HAP-1 (cell line): Measurements from ENCODE around the gene SLC6A18.
A peak's percentile ranks its signal among the peaks of the same experiment; 100 is the strongest.

ENCODE experiments used
- DNase-seq, 2 experiments: peaks; one replicate each; pipeline ENCODE4 v3.0.0-alpha.2; 2016 to 2020; ENCODE audit warnings: low spot score in 2 of 2
- H3K27me3 ChIP-seq: fragments of 250-450 bp; sonication (Bioruptor Pico); 2 replicates; pipeline ENCODE4 v1.5.1; 2020; ENCODE audit warnings: low read depth, mild to moderate bottlenecking, moderate library complexity
- H3K36me3 ChIP-seq: fragments of 250-450 bp; sonication (Bioruptor Pico); replicated peaks from 2 replicates; pipeline ENCODE4 v1.5.1; 2020; ENCODE audit warnings: mild to moderate bottlenecking
- H3K4me1 ChIP-seq: fragments of 250-450 bp; sonication (Bioruptor Pico); 2 replicates; pipeline ENCODE4 v1.5.1; 2020; ENCODE audit warnings: mild to moderate bottlenecking
- H3K4me3 ChIP-seq: fragments of 250-450 bp; sonication (Bioruptor Pico); 2 replicates; pipeline ENCODE4 v1.5.1; 2020; ENCODE audit warnings: mild to moderate bottlenecking, moderate library complexity
- H3K9me3 ChIP-seq: fragments of 250-450 bp; sonication (Bioruptor Pico); 2 replicates; pipeline ENCODE4 v1.5.1; 2020; ENCODE audit warnings: mild to moderate bottlenecking, moderate library complexity
- in situ Hi-C: fragments of 300-500 bp; cut with MboI; formaldehyde crosslinking; loops from 3 replicates; pipeline ENCODE4 v1.14.3; 2020; ENCODE audit warnings: low sequenced_read_pairs, inconsistent platforms, mixed read lengths

The SLC6A18 gene

DNA sequence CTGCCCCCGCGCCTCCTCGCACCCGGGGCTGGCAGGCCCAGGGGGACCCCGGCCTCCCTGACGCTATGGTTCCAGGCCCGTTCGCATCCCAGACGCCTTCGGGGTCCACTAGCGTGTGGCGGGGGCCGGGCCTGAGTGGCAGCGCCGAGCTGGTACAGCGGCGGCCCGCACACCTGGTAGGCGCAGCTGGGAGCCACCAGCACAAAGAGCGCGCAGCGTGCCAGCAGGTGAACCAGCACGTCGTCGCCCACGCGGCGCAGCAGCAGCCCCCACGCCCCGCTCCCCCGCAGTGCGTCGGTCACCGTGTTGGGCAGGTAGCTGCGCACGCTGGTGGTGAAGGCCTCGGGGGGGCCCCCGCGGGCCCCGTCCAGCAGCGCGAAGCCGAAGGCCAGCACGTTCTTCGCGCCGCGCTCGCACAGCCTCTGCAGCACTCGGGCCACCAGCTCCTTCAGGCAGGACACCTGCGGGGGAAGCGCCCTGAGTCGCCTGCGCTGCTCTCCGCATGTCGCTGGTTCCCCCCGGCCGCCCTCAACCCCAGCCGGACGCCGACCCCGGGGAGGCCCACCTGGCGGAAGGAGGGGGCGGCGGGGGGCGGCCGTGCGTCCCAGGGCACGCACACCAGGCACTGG lies 69.1 kb downstream of the SLC6A18 start:
- Histone ChIP-seq H3K4me3 (peak overlapping the region; percentile 32), H3K9me3 (no peaks in the 10 kb centered on the region), H3K27me3 (no peaks in the 10 kb centered on the region), H3K4me1 (peaks cover 5% of the 10 kb centered on the region), H3K36me3 (peaks cover 5% of the 10 kb centered on the region; the same call in 1 of the 2 replicates)
- peak in 1 of 2 experiments; percentile 37 for DNase-seq
- in situ Hi-C loops, result no loop called here

GRCh38 chr5:1294835-1295649 lies 69.9 kb downstream of the SLC6A18 start, which contains the start of gene TERT:
Gene TERT, minus strand, starts transcription at chr5:1295068. Its CDS starts 79 bp downstream, at chr5:1294989.
- peaks cover 5% of the 10 kb centered on the region; the same call in 1 of the 2 replicates for H3K36me3 ChIP-seq
- no peaks in the 10 kb centered on the region for H3K9me3 ChIP-seq
- peaks cover 5% of the 10 kb centered on the region for H3K4me1 ChIP-seq
- DNase-seq, result peak; percentile 49 to 92
- H3K27me3 ChIP-seq, result no peaks in the 10 kb centered on the region
- in situ Hi-C loops, result no loop called here
- peak within 1 kb of the TSS; percentile 32 for H3K4me3 ChIP-seq

- peaks cover 5% of the 10 kb centered on the region for H3K4me1 ChIP-seq
These were observed 70.5 kb downstream of the SLC6A18 start for GRCh38 chr5:1295650-1296037.

More at GRCh38 chr5:1295650-1296037, 70.5 kb downstream of the SLC6A18 start:
- Histone ChIP-seq H3K4me3 (no peak overlapping the region), H3K36me3 (peaks cover 5% of the 10 kb centered on the region; the same call in 1 of the 2 replicates), H3K9me3 (no peaks in the 10 kb centered on the region), H3K27me3 (no peaks in the 10 kb centered on the region)
- in situ Hi-C loops, result no loop called here
- peak in 1 of 2 experiments; percentile 7 for DNase-seq
